Fibroblast of upper back skin (primary cell): ENCODE results near the gene SYT7.

Experiments
- DNase-seq: peaks from one replicate; pipeline ENCODE4 v3.0.0-alpha.2; 2013

The SYT7 gene

DNA sequence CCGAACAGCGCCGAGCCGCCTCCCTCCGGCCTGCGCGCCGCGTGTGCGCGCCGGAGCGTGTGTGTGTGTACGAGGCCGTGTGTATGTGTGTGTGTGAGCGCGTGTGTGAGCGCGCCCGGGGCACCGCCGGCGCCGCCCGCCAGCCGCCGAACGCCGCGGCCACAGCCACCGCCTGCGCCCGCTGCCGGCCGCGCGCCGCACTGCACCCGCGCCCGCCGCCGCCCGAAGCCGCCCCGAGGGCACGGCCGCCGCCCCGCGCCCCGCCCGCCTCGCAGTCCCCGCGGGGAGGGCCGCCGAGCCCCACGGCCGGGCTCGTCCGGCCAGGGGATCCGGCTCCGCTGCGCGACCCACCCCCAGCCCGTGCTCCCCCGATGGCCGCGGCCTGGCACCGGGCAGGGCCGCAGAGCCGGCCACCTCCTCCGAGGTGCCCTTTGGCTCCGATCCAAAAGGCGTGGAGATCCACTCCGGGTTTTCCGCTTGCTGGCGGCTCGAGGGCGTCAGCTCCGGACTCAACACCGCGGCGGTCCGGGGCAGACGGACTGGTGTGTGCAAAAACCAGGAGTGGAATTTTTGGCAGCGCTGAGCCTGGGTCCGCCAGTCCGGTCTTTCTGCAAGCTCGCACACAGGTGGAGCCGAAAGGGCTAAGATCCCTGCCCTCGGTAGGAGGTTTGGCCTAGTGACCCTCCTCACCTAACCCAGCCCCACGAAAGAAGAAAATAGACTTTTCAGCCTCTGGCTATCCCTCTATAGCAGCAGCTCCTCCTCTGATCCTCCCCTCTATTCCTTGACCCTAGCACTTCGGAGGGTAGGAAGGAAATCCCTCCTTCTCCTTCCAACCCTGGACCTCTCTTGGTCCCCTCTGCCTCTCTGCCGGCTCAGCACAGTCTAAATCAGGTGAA is at the start of gene SYT7:
SYT7 (minus strand) TSS at position 47 of the 899 bp plus-strand sequence. CDS start 256 bp downstream, outside the sequence.
- peak; percentile 96 for DNase-seq

DNA sequence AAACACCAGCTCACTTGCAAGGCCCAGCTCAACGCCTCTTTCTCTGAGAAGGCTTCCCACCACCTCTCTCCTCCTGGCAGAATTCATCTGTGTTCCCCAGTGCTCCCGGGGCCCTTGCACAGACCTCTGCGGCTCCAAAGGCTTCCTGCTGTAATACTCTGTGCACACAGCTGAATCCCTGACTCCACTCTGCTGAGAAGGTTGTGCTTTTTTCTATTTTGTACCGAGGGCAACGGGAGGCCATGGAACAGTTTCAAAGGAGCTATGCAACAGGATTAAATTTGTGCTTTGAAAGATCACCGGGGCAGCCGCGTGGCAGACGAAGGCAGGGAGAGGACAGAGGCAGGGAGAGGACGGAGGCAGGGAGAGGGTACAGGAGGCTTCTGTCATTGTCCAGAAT is 49.2 kb upstream of the SYT7 start:
- DNase-seq = no peak

DNA sequence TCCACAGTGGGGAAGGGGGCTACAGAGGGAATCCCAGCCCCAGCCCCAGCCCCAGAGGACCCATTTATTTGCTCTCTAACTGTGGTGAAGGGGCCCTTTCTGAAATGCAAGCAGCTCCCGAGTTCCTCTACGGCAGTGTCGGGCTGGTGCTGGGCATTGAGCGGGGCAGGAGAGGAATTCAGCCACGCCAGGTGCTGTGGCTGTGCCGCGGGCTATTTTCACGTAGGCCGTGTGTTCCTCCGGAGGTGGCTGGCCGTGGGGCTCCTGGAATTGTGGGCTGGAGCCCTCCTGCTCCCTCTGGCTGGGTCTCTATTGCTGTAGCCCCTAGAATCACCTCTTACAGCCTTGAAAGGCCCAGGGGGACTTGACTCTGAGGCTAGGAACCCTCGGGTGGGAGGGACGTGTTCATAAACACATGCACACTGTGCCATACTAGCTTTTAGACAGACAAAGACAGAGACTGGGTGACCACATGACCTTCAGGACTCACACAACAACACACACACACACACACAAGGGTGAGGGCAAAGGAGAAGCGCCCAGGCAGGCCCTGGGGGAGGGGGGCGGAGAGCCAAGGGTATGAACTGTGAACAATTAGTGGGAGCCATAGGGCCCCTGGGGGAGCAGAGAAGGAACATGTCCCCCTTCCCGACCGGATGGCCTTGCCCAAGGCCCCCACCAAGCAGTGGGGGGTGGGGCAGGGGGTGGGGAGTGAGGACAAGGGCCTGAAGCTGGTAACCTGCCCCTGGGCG is 48.4 kb upstream of the SYT7 start:
- DNase-seq = no peak

- DNase-seq = no peak
Observed at GRCh38 chr11:61628662-61628970, 47.7 kb upstream of the SYT7 start.

DNA sequence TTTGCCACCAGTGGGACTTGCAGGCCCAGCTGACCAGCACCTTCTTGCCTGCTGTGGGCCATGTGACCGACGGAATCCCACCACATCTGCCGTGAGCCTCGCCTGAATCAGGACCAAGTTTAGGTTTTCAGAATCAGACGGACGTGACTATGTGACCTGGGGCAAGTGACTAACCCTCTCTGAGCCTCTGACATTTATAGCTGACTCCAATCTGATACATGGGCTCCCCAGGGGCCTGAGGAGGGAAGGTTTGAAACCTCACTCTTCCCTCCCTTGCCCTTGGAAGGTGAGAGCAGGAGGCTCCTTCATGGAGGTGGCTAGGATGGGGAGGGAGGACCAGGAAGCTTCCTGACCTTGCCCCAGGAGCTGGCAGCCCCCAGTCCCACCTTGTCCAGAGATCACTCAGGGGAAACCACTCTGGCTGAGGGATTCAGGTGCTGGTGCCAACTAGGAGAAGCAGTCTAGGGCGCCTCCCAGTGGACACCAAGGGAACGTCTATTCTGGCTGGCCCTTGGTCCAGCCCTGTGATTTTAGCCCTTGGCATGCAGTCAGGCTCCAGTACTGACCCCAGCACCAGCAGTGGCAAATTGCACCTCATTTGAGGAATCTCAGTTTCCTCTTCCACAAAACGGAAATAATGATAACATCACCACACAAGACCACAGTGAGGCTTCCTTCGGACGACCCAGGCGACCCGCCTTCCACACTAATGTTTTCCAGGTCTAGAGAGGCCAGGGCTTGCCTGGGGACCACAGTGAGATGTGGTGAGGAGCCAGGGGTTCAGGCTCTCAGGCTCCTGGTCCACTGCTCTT is 47.2 kb upstream of the SYT7 start:
- peak; percentile 61 for DNase-seq

- no peak for DNase-seq
Observed at GRCh38 chr11:61626580-61627380, 45.9 kb upstream of the SYT7 start.

- no peak for DNase-seq
Observed at GRCh38 chr11:61625525-61625924, 44.6 kb upstream of the SYT7 start.

DNA sequence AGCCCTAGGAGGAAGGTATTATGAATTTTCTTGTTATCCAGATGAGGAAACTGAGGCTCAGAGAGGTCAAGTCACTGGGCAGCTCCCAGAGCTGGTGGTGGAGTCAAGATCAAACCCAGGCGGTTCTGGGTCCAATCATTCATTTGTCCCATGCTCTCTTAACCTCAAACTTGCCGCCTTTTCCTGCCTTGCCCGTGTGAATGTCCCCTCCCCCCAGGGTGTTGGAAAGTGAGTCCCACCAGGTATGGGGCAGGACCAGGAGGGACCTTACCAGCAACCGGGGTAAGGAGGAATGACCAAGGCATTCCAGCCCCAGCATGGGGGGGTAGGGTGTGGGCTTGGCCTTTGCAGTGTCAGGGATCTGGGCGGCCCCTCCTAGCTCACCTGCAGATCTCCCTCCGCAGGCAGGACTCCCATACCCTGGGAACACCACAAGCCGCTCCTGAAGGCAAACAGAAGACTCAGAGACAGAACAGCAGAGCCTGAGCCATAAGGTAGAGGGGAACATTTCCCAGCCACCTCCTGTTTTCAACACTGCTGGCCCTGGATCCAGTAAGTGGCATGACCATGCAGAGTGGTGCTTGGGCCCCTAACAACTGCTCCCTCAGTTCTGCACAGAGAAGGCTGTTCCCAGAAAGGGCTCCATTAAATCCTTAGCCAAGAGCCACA is 41.2 kb upstream of the SYT7 start:
- no peak for DNase-seq

DNA sequence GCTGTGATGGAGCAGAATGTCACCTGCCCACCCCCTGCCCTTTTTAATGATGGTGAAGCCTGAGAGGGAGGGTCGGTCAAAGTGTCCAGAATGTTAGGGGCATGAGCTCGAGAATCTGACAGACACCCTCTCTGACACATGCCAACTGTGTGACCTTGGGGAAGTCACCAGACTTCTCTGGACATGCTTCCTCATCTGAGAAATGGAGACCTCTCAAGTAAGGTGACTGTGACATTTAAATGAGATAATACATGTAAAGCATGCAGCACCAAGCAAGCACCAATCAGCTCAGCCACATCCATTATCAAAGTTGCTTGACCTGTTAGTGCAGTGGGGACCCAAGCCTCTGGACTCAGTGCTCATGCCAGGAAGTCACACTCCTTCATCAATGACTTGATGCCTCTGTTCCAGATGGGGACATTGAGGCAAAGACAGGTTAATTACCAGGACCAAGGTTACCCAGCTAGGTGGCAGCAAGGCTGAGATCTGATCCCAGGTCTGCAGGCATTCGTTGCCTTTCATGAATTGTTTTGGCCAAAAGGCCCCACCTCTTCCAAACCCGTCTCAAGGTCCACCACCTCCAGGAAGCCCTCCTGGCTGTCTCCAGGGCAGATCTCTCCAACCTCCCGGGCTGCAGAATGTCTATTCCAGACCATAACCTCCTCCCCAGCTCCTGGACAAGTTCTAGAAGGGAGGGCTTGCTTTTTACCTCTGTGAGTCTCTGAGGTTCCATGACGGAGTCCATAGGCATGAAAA is 38.8 kb upstream of the SYT7 start:
- no peak for DNase-seq

DNA sequence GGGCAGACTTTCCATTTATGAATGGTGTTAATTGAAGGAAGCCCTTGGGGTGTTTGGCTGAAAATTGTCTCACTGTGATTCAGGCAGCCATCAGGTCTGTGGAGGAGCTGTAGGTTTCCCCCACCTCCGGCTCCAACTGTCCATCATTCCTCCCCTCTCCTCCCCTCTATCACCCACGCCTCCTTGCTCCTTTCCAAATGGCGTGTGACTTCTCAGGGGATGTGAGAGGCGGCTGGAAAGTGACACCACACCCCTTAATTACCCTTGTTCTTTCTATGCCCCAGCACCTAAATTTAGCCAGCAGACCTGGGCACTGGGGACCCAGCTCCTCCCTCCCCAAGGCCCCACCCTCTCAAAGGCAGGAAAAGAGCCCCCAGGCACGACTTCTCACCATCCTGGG is 38.1 kb upstream of the SYT7 start:
- no peak for DNase-seq

DNA sequence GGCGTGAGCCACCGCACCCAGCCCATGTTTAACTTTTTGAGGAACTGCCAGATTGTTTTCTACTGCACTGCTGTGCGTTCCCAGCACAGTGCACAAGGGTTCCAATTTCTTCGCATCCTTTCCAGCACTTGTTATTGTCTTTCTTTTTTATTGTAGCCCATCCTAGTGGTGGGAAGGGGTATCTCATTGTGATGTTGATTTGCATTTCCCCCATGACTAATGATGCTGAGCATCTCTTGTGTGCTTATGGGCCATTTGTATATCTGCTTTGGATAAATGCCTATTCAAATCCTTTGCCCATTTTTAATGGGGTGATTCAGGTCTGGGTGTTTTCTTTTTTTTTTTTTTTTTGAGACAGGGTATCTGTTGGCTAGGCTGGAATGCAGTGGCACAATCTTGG is 36.6 kb upstream of the SYT7 start:
- no peak for DNase-seq

GRCh38 chr11:61616434-61616833 is 35.6 kb upstream of the SYT7 start:
- peak; percentile 83 for DNase-seq

DNA sequence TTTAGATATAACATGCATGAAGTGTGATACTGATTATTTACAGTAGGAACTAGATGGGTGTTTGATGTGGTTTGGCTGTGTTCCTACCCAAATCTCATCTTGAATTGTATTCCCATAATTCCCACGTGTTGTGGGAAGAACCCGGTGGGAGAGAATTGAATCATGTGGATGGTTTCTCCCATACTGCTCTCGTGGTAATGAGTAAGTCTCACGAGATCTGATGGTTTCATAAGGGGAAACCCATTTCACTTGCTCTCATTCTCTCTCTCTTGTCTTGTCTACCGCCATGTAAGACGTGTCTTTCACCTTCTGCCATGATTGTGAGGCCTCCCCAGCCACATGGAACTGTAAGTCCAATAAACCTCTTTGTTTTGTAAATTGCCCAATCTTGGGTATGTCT is 33.9 kb upstream of the SYT7 start:
- peak; percentile 80 for DNase-seq

DNA sequence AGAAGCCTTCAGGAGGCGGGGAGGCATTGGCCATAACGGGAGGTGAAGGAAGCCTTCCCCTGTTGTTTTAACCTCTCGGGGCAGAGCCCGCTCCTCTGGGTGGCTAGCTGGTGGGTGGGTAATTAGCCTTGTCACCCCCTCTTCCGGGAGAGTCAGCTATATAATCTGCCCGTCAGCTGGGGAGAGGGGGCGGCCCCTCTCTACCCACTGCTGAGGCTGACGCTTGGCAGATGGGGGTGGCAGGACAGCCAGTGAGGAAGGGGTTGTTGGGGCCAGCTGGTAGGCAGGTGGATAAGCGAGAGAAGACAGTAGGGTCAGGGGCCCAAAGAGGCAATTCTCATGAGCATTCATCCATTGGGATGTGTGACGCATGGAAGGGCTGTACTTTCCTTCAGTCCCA is 33.0 kb upstream of the SYT7 start:
- no peak for DNase-seq

GRCh38 chr11:61613051-61613450 is 32.2 kb upstream of the SYT7 start:
- DNase-seq = no peak

DNA sequence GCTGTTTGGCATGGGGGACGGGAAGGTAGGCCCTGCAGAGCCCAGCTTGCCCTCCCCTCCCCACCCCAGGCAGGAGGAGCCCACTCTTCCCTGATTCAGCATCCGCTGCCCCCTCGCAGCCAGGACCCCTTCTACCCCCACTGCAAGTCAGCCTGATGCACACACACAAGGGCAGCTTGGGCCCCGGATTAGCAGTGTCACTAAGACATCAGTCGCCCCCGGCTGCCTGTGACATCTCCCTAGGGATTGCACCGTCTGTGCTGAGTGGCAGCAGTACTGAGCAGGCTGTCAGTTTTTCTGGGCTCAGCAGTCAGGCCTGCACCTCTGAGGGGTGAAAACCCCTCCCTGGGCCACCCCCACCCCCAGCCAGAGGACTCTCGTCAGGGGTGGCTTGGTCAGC is 30.4 kb upstream of the SYT7 start:
- no peak for DNase-seq

DNA sequence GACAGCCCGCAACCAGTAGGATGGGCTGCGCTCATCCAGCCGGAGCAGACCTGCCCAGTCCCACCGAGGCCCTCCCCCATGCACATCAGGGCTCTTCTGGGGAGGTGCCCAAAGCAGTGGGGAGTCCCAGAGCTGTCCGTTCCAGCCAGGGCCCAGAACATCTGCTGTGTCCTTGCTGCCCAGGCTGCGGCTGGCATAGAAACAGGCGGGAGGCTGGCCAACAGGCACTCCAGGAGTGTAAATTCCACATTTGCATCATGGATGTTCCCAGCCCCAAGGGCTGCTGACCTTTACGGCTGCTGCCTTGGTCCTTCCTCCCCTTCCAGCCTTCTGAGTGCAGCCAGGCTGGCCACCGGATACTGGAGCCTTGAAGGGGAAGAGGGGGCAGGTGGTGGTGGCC is 30.0 kb upstream of the SYT7 start:
- no peak for DNase-seq

DNA sequence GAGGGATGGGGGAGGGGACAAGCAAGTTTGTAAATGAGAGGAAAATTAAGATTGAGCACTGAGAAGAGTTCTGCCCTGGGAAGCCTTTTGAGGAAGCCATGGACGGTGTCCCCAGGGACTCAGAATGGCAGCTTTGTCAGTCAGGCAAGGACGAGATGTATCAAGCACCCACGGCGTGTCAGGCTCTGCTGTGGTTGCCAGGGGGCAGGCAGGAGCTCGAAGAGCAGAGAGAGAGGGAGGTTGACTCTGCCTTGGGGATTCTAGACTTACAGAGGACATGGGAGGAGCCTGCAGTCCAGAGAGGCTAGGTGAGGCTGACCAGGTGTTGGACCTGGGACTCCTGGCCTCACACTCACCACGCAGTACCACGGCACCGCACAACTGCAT is 29.1 kb upstream of the SYT7 start:
- DNase-seq = no peak

DNA sequence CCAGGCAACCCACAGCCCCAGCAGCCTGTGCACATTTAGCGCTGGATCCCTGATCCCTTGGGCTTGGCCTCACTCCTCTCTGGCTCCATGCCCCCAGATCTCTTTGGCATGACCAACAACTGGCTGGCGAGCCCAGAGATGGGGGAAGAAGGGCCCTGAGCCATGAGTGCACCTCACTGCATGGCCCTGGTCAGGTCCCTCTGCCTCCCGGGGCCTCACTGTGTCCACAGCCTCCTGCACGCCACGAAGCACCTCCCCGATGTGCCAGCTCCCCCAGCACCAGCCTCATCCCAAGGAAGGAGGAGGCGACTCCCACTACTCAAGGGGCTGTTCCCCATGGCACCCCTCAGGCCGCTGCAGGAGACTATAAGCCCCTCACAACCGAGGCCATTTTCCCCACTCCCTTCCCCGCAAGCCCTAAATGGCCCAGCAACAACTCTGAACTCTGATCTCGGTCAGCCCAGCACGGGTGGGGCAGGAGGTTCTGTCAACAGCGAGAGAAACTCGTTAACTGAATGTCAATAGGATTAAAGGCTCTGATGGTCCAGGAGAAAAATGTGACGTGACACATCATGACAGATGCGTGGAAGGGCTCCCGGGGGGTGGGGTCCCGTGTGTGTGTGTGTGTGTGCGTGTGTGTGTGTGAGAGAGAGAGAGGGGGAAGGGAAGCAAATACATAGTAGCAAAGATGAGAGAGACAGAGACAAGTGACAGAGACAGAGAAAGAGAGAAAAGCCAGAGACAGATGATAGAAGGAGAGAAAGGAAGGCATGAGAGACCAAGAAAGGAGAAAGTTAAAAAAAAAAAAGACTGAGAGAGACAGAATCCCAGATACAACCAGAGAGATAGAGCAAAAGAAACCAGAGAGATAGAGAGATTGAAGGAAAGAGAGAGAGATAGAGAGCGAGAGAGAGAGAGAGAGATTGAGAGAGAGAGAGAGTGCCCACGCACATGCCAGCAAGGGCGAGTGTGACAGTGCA is 28.4 kb upstream of the SYT7 start:
- no peak for DNase-seq
